ENCODE results near the gene DRD4. TPM values are rescaled to one million over a fixed set of nuclear protein-coding genes. Genes with fewer than 3 reads are reported as not detected.

Gene DRD4
- total and polyA plus RNA-seq, 2 of the 13 experiments (the other 11 are each of a cell fraction or from before 2014, with no cell fraction given), result 0.09 to 0.13 TPM

DNA sequence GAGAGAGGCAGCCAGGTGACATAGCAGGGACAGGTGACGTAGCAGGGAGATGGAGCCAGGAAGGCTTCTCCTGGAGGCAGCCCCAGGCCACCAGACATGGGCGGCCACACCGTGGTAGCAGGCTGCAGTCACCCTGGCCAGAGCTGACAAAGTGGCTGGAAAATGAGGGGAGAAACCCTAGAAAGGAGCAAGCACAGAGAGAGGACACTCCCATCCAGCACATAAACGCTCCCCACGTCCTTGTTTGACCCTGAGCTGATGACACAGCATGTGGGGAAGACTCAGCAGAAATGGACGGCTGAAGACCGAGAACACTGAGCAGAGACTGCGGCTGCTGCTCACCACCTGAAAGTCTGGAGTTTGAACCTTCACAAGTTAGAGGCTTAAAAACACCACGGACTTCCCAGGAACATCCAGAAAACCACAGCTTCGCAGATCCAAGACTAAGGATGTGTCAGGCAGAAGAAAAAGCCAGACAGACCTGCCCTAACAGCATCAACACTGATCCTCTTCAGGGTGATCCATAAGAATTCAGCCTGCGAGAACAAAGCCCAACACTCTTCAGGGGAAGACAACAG lies 28.7 kb downstream of the DRD4 start:
- Histone ChIP-seq H3K4me2 (ENCODE audit: low read depth, low read length) (no peak overlapping the region), H3K79me2 (ENCODE audit: insufficient read depth, low read length) (no peaks in the 10 kb centered on the region), H3K9ac (ENCODE audit: insufficient read depth, low read depth, low read length) (no peak overlapping the region), H4K20me1 (ENCODE audit: insufficient read depth, low read length) (0 out of 2 replicates have a peak, but pooled peaks cover 4% of the 10 kb centered on the region), H2AFZ (ENCODE audit: low read length) (no peak overlapping the region), H3K9me3 (ENCODE audit: low read length) (no peaks in the 10 kb centered on the region), H3K36me3 (replicated peaks in 1 of 2; ENCODE audit: control insufficient read depth in 1 of 2, insufficient read depth in 2 of 2, low read length in 2 of 2) (peaks cover 11 to 40% of the 10 kb centered on the region in 2 experiments; a peak in 4 of 5 replicates), H3K4me3 (replicated peaks in 1 of 3; ENCODE audit: insufficient read depth in 1 of 3, low read depth in 2 of 3, low read length in 3 of 3) (no peak overlapping the region), H3K4me1 (ENCODE audit: insufficient read depth, low read length) (no peaks in the 10 kb centered on the region), H3K27me3 (ENCODE audit: control insufficient read depth in 1 of 2, insufficient read depth in 2 of 2, low read length in 2 of 2) (no peaks in the 10 kb centered on the region), H3K27ac (ENCODE audit: extremely low read length, insufficient read depth, low read length) (no peak overlapping the region)
- FAIRE-seq, result no peak
- intact Hi-C loops (cut with micrococcal nuclease; ENCODE audit: unreplicated experiment) (no loop called here), in situ Hi-C loops (cut with HindIII; ENCODE audit: extremely low pct_ligation_motif_present, low pct_unique_long_range_greater_than_20kb) (no loop called here)
- WGBS (ENCODE audit: low lambda C conversion rate), result 92% methylated on average over 11 of the region's 11 CpGs
- POLR2A ChIA-PET, result no interaction called here
- CTCF ChIA-PET (ENCODE audit: low intra/inter-chr PET ratio, low total read pairs), result no interaction called here
- ATAC-seq, result no peak
- DNase-seq (ENCODE audit: low spot score), result no peak
- BruUV-seq (replicated peaks), result no TSS peak
- TF ChIP-seq MXD3 (CRISPR knock-in tag; IDR thresholded peaks at IDR 0.05) (no peak), ZSCAN30 (CRISPR knock-in tag; IDR thresholded peaks at IDR 0.05) (no peak), TCF7L2 (IDR thresholded peaks at IDR 0.05; ENCODE audit: low read depth, low read length) (no peak), ASH2L (IDR thresholded peaks at IDR 0.05; ENCODE audit: insufficient read length, low read depth, low read length) (no peak), ZFP36 (IDR thresholded peaks at IDR 0.05; ENCODE audit: borderline replicate concordance, low read depth, low read length, partially characterized antibody) (no peak), ARHGAP35 (CRISPR knock-in tag; IDR thresholded peaks at IDR 0.05; ENCODE audit: borderline replicate concordance) (no peak), HNF1A (IDR thresholded peaks at IDR 0.05; ENCODE audit: low read depth) (no peak), HNF1A (CRISPR knock-in tag; IDR thresholded peaks at IDR 0.05; ENCODE audit: borderline replicate concordance) (no peak), BCL6 (CRISPR knock-in tag; IDR thresholded peaks at IDR 0.05) (no peak), NFATC3 (CRISPR knock-in tag; IDR thresholded peaks at IDR 0.05) (no peak), ZBED4 (CRISPR knock-in tag; IDR thresholded peaks at IDR 0.05; ENCODE audit: borderline replicate concordance) (no peak), NFYB (CRISPR knock-in tag; IDR thresholded peaks at IDR 0.05) (no peak), ZMAT3 (CRISPR knock-in tag; conservative IDR thresholded peaks at IDR 0.05) (no peak), SMAD3 (CRISPR knock-in tag; IDR thresholded peaks at IDR 0.05) (no peak), EP300 (IDR thresholded peaks at IDR 0.05; ENCODE audit: low read depth in 2 of 2, low read length in 2 of 2) (no peak), EP300 (CRISPR knock-in tag; IDR thresholded peaks at IDR 0.05; ENCODE audit: borderline replicate concordance) (no peak), PAF1 (CRISPR knock-in tag; IDR thresholded peaks at IDR 0.05) (no peak), ZFP82 (CRISPR knock-in tag; IDR thresholded peaks at IDR 0.05; ENCODE audit: borderline replicate concordance) (no peak)

All from HepG2 (cell line).